ENCODE results near the gene FBXO31. TPM values are rescaled to one million over a fixed set of nuclear protein-coding genes. Genes with fewer than 3 reads are reported as not detected.

FBXO31 gene
- total RNA-seq, 2 donors from 2014 or later, result 18.6 to 22.1 TPM

- H3K4me3 Mint-ChIP-seq, result no peak overlapping the region
- H3K27ac Mint-ChIP-seq, result no peak overlapping the region
- WGBS, 2 experiments (ENCODE audit: insufficient coverage in 1 of 2, insufficient read length in 1 of 2), result 91 to 100% methylated on average over 2 to 5 of the region's 7 CpGs
- no peaks in the 10 kb centered on the region for H3K27me3 Mint-ChIP-seq (ENCODE audit: insufficient read depth)
- Histone ChIP-seq H3K9ac (ENCODE audit: extremely low read depth, low read length, poor library complexity, severe bottlenecking) (no peak overlapping the region), H3K27ac (ENCODE audit: low read depth, low read length) (no peak overlapping the region), H3K27me3 (ENCODE audit: control insufficient read depth, insufficient read depth, low read length, poor library complexity, severe bottlenecking) (no peaks in the 10 kb centered on the region), H3K9me3 (ENCODE audit: control insufficient read depth, low read length) (peaks cover 7% of the 10 kb centered on the region), H3K36me3 (ENCODE audit: control insufficient read depth, insufficient read depth, low read length) (no peaks in the 10 kb centered on the region), H3K4me1 (ENCODE audit: control insufficient read depth, insufficient read depth, low read length) (no peaks in the 10 kb centered on the region), H3K4me3 (ENCODE audit: low read length) (no peak overlapping the region)
- peaks cover 7% of the 10 kb centered on the region for H3K36me3 Mint-ChIP-seq (ENCODE audit: low read depth)
- TF ChIP-seq CTCF (conservative IDR thresholded peaks at IDR 0.05), result no peak
- H3K9me3 Mint-ChIP-seq, result peaks cover 7% of the 10 kb centered on the region
- peaks cover 6% of the 10 kb centered on the region for H3K4me1 Mint-ChIP-seq
- no peak for DNase-seq
Measured at GRCh38 chr16:87310610-87311009, 73.0 kb downstream of the FBXO31 start.

- Histone ChIP-seq H3K9me3 (ENCODE audit: control insufficient read depth, low read length) (peaks cover 7% of the 10 kb centered on the region), H3K27ac (ENCODE audit: low read depth, low read length) (no peak overlapping the region), H3K36me3 (ENCODE audit: control insufficient read depth, insufficient read depth, low read length) (no peaks in the 10 kb centered on the region), H3K27me3 (ENCODE audit: control insufficient read depth, insufficient read depth, low read length, poor library complexity, severe bottlenecking) (no peaks in the 10 kb centered on the region), H3K9ac (ENCODE audit: extremely low read depth, low read length, poor library complexity, severe bottlenecking) (no peak overlapping the region), H3K4me3 (ENCODE audit: low read length) (no peak overlapping the region), H3K4me1 (ENCODE audit: control insufficient read depth, insufficient read depth, low read length) (no peaks in the 10 kb centered on the region)
- WGBS, 2 experiments (ENCODE audit: insufficient coverage in 1 of 2, insufficient read length in 1 of 2), result 80 to 89% methylated on average over 3 to 5 of the region's 5 CpGs
- Mint-ChIP-seq H3K36me3 (ENCODE audit: low read depth) (peaks cover 7% of the 10 kb centered on the region), H3K9me3 (peaks cover 7% of the 10 kb centered on the region), H3K4me1 (peaks cover 8% of the 10 kb centered on the region), H3K27me3 (ENCODE audit: insufficient read depth) (no peaks in the 10 kb centered on the region), H3K27ac (no peak overlapping the region), H3K4me3 (no peak overlapping the region)
- DNase-seq, result peak; percentile 35
- no peak for TF ChIP-seq CTCF (conservative IDR thresholded peaks at IDR 0.05)
Measured at GRCh38 chr16:87309620-87310525, 73.7 kb downstream of the FBXO31 start.

- H3K9me3 ChIP-seq (ENCODE audit: control insufficient read depth, low read length), result peaks cover 7% of the 10 kb centered on the region
- no peak for TF ChIP-seq CTCF (conservative IDR thresholded peaks at IDR 0.05)
- Mint-ChIP-seq H3K4me1 (peaks cover 10% of the 10 kb centered on the region), H3K27ac (no peak overlapping the region), H3K27me3 (ENCODE audit: insufficient read depth) (no peaks in the 10 kb centered on the region), H3K9me3 (peaks cover 7% of the 10 kb centered on the region), H3K36me3 (ENCODE audit: low read depth) (peaks cover 7% of the 10 kb centered on the region), H3K4me3 (no peak overlapping the region)
- H3K9ac ChIP-seq (ENCODE audit: extremely low read depth, low read length, poor library complexity, severe bottlenecking), result no peak overlapping the region
- H3K27me3 ChIP-seq (ENCODE audit: control insufficient read depth, insufficient read depth, low read length, poor library complexity, severe bottlenecking), result no peaks in the 10 kb centered on the region
- 95 to 100% methylated on average over 4 of the region's 4 CpGs for WGBS, 2 experiments (ENCODE audit: insufficient coverage in 1 of 2, insufficient read length in 1 of 2)
- no peak for DNase-seq
- H3K4me1 ChIP-seq (ENCODE audit: control insufficient read depth, insufficient read depth, low read length), result no peaks in the 10 kb centered on the region
- H3K4me3 ChIP-seq (ENCODE audit: low read length), result no peak overlapping the region
- H3K27ac ChIP-seq (ENCODE audit: low read depth, low read length), result no peak overlapping the region
- H3K36me3 ChIP-seq (ENCODE audit: control insufficient read depth, insufficient read depth, low read length), result no peaks in the 10 kb centered on the region
Measured at GRCh38 chr16:87308826-87309225, 74.8 kb downstream of the FBXO31 start.

Measured in endodermal cell (in vitro differentiated cells).